Activated T-cell treated with anti-CD3 and anti-CD28 coated beads for 1 hour (primary cell): ENCODE results near the gene DGCR6L.
"Not testable (repeated sequence)": the region's sequence is repeated elsewhere in the genome, so short reads cannot be mapped to it uniquely, and the experiment has no call there.

Source experiments
- DNase-seq: peaks from one replicate; pipeline ENCODE4 v3.0.0-alpha.2; 2020; ENCODE audit warnings: low read depth

Gene DGCR6L

DNA sequence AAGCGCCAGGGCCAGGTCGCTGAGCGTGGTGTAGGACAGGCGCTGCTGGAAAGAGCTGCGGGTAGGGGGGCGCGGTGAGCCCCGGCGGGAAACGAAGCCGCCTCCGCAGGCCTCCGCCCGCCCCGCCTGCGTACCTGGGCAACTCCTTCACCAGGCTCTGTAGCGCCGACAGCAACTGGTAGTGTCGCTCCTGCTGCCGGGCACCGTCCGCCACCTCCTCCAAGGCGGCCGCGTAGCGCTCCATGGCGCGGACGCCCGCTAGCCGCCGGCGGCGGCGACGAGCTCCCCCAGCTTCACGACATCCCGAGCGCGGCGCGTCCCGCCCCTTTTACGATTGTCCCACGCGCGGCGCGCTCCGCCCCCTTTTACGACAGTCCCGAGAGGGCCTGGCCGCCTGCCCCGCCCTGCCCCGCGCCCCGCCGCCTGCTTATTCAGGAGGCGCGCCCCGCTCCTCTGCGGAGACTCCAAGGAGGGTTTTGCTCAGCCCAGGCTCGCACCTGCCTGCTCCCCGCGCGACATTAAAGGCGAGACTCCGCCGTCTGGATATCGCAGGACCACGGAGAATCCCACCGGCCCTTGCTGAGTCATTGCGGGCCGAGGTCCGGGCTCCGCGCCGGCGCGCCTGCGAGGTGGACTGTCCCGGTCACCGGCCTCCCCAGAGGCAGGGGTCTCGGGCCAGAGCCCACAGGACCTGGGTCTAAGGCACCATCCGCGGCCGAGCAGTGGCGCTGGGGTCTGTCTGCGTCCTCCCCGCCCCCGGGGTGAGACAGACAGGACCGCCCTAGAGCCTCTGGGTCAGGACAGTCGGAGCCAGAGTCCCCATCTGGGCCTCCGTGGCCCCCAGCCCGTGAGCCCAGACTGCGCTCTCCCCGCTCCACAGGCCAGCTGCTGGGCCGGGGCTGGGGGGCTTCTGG is at the start of gene DGCR6L:
DGCR6L (minus strand) TSS at position 316 of the 914 bp plus-strand sequence; CDS start at position 244, 72 bp downstream.
- DNase-seq = peak; percentile 99

DNA sequence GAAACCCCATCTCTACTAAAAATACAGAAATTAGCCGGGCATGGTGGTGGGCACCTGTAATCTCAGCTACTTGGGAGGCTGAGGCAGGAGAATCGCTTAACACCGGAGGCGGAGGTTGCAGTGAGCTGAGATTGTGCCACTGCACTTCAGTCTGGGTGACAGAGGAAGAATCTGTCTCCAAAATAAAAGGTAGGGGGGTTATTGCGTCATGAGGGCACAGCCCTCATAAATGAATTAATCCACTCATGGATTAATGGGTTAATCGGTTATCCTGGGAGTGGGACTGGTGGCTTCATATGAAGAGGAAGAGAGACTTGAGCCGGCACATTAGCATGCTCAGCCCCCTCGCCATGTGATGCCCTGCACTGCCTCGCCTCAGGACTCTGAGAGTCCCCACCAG is 49.0 kb upstream of the DGCR6L start:
- not testable (repeated sequence) for DNase-seq

DNA sequence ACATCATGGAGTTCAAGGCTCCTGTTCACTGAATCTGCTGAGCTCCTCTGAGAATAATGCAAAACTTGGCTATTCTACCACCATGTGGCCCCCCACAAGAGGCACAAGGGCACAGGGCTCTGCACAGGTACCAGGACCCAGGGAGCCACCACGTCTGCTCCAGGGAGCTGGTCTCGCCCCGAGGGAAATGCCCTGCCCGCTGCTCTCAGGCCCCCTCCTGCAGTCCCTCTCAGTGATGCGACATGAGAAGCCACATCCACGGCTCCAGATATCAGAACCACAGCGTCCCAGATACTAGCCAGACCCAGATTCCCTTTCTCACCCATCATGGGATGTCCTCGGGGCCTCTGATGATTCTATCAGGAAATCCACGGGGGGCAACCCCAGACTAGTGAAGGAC is 47.0 kb upstream of the DGCR6L start:
- not testable (repeated sequence) for DNase-seq

DNA sequence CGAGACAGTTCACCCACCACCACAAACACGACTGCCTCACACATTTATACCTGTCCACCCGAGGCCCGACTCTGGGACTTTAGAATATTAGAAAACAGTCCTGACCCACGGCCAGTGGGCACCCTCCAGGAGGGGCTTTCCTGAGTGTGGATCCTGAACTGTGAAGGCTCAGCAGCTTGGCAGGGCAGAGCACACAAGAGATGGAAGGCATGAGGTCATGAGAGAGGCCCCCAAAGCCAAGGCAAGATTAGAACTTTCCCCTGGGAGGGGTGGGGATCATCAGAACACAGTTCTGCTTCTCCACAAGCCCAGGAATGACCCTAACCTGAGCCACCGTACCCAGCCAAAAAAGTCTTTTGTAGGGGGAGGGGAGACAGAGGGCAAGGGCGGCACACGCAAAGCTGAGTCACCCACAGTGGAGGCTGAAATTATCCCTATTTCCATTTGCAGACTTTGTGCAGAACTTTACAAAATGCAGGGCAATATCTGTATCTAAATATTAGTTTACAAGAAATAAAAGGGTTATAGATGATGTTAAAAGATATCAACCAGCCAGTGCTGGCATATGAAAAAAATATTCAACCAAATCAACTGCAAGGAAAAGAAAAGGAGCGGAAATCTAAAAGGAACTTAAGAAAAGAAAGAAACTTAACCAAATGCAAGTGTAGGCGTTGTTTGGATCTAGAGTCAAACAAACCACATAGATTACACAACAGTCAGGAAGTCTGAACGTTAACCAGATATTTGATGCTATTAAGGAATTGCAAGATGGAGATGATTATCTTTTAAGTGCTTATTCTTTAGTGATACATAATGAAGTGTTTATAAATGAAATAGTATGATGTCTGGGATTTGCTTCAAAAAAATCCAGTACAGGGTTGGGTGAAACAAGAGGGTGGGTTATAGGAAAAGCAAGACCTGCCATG is 44.7 kb upstream of the DGCR6L start:
- DNase-seq = not testable (repeated sequence)

DNA sequence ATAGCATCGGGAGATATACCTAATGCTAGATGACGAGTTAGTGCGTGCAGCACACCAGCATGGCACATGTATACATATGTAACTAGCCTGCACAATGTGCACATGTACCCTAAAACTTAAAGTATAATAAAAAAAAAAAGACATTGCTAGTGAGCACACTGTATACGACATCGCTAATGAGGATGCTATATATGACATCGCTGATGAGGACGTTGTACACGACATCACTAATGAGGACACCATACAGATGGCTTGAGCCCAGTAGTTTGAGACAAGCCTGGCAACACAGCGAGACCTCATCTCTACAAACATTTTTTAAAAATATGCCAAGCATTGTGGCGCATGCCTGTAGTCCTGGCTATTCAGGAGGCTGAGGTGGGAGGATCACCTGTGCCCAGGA is 42.5 kb upstream of the DGCR6L start:
- not testable (repeated sequence) for DNase-seq

DNA sequence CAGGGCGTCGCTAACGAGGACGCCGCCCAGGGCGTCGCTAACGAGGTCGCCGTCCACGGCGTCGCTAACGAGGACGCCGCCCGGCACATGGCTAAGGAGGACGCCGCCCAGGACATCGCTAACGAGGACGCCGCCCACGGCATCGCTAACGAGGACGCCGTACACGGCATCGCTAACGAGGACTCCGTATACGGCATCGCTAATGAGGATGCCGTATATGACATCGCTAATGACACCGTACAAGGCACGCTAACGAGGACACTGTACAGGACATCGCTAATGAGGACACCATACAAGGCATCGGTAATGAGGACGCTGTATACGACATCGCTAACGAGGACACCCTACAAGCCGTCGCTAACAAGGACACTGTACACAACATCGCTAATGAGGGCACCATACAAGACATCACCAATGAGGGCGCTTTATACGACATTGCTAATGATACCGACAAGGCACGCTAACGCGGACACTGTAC is 41.9 kb upstream of the DGCR6L start:
- not testable (repeated sequence) for DNase-seq

DNA sequence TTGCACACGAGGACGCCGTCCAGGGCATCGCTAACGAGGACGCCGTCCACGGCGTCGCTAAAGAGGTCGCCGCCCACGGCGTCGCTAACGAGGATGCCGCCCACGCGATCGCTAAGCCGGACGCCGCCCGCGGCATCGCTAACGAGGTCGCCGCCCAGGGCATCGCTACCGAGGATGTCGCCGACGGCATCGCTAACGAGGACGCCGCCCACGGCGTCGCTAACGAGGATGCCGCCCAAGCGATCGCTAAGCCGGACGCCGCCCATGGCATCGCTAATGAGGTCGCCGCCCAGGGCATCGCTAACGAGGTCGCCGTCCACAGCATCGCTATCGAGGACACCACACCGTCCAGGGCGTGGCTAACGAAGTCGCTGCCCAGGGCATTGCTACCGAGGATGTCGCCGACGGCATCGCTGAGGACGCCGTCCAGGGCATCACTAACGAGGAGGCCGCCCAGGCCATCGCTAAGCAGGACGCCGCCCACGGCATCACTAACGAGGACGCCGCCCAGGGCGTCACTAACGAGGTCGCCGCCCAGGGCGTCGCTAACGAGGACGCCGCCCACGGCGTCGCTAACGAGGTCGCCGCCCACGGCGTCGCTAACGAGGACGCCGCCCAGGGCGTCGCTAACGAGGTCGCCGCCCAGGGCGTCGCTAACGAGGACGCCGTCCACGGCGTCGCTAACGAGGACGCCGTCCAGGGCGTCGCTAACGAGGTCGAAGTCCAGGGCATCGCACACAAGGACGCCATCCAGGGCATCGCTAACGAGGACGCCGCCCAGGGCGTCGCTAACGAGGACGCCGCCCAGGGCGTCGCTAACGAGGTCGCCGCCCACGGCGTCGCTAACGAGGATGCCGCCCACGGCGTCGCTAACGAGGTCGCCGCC is 41.2 kb upstream of the DGCR6L start:
- DNase-seq = not testable (repeated sequence)

DNA sequence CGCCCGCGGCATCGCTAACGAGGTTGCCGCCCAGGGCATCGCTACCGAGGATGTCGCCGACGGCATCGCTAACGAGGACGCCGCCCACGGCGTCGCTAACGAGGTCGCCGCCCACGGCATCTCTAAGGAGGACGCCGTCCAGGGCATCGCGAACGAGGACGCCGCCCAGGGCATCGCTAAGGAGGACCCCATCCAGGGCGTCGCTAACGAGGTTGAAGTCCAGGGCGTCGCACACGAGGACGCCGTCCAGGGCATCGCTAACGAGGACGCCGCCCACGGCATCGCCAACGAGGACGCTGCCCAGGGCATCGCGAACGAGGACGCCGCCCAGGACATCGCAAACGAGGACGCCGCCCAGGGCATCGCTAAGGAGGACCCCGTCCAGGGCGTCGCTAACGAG is 40.4 kb upstream of the DGCR6L start:
- not testable (repeated sequence) for DNase-seq

DNA sequence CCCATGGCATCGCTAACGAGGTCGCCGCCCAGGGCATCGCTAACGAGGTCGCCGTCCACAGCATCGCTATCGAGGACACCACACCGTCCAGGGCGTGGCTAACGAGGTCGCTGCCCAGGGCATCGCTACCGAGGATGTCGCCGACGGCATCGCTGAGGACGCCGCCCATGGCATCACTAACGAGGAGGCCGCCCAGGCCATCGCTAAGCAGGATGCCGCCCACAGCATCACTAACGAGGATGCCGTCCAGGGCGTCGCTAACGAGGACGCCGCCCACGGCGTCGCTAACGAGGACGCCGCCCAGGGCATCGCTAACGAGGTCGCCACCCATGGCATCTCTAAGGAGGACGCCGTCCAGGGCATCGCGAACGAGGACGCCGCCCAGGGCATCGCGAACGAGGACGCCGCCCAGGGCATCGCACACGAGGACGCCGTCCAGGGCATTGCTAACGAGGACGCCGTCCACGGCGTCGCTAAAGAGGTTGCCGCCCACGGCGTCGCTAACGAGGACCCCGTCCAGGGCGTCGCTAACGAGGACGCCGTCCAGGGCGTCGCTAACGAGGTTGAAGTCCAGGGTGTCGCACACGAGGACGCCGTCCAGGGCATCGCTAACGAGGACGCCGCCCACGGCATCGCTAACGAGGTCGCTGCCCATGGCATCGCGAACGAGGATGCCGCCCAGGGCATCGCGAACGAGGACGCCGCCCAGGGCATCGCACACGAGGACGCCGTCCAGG is 38.8 kb upstream of the DGCR6L start:
- DNase-seq = not testable (repeated sequence)

DNA sequence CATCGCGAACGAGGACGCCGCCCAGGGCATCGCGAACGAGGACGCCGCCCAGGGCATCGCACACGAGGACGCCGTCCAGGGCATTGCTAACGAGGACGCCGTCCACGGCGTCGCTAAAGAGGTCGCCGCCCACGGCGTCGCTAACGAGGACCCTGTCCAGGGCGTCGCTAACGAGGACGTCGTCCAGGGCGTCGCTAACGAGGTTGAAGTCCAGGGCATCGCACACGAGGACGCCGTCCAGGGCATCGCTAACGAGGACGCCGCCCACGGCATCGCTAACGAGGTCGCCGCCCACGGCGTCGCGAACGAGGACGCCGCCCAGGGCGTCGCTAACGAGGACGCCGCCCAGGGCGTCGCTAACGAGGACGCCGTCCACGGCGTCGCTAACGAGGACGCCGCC is 38.1 kb upstream of the DGCR6L start:
- DNase-seq = not testable (repeated sequence)

DNA sequence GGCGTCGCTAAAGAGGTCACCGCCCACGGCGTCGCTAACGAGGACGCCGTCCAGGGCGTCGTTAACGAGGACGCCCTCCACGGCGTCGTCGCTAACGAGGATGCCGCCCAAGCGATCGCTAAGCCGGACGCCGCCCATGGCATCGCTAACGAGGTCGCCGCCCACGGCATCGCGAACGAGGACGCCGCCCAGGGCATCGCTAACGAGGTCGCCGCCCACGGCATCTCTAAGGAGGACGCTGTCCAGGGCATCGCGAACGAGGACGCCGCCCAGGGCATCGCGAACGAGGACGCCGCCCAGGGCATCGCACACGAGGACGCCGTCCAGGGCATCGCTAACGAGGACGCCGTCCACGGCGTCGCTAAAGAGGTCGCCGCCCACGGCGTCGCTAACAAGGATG is 37.0 kb upstream of the DGCR6L start:
- DNase-seq = not testable (repeated sequence)

DNA sequence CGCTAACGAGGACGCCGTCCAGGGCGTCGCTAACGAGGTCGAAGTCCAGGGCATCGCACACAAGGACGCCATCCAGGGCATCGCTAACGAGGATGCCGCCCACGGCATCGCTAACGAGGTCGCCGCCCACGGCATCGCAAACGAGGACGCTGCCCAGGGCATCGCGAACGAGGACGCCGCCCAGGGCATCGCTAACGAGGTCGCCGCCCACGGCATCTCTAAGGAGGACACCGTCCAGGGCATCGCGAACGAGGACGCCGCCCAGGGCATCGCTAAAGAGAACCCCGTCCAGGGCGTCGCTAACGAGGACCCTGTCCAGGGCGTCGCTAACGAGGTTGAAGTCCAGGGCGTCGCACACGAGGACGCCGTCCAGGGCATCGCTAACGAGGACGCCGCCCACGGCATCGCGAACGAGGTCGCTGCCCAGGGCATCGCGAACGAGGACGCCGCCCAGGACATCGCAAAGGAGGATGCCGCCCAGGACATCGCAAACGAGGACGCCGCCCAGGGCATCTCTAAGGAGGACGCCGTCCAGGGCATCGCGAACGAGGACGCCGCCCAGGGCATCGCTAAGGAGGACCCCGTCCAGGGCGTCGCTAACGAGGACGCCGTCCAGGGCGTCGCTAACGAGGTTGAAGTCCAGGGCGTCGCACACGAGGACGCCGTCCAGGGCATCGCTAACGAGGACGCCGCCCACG is 36.2 kb upstream of the DGCR6L start:
- DNase-seq = not testable (repeated sequence)

DNA sequence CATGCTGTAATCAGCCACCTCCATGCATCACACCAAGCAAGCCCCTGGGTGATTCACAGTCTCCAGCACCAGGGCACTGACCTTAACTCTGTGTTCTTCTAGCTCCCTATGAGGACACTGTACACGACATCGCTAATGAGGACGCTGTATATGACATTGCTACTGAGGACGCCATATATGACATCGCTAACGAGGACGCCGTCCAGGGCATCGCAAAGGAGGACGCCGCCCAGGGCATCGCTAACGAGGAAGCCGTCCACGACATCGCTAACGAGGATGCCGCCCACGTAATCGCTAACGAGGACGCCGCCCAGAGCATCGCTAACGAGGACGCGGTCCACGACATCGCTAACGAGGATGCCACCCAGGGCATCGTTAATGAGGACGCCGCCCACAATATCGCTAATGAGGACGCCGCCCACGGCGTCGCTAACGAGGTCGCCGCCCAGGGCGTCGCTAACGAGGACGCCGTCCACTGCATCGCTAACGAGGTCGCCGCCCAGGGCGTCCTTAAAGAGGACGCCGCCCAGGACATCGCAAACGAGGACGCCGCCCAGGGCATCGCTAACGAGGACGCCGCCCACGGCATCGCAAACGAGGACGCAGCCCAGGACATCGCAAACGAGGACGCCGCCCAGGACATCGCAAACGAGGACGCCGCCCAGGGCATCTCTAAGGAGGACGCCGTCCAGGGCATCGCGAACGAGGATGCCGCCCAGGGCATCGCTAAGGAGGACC is 34.5 kb upstream of the DGCR6L start:
- no peak for DNase-seq

DNA sequence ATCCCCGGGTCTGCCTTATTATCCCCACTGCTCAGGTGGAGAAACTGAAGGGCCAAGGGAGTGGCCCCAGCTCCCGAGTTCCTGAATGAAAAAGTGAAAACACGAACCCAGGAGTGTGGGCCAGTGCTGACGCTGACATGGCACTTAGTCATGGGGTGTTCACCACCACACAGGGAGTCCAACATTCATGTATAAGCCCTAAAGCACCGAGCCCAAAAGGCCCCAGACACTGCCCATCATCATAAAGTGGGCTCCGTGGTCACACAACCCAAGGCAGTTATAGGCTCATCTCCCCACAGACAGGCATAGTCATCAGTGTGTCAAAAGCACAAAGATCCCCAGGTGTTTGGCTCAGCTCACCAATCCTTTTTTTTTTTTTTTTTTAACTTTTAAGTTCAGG is 32.7 kb upstream of the DGCR6L start:
- not testable (repeated sequence) for DNase-seq

DNA sequence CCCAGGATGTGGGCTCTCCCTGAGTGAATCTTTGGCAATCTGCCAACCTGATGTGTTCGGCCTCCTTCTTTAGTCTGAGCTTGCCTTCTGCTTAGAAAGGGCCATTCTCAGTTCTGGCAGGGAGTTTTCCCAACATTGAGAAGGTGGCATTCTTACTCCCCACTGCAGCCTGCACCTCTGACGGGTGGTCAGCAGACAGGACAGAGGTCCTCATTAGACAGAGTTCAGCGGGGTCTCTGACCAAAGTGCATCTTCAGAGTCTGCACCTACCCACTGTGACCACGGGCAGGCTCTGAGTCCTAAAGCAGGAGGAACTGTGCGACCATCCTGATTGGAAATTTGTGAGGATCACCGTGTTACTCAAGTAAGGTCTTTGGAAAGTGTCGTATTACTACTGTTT is 26.7 kb upstream of the DGCR6L start:
- not testable (repeated sequence) for DNase-seq

DNA sequence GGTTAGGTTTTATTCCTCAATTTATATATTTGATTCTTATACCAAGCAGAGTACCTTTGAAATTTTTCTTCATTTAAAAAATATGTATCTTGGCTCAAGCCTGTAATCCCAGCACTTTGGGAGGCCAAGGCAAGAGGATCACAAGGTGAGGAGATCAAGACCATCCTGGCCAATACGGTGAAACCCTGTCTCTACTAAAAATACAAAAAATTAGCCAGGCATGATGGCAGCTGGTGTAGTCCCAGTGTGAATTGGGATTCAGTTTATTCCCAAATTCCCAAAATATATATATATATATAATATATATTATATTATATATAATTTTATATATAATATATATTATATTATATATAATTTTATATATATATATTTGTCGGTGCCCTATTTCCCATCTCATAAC is 18.4 kb upstream of the DGCR6L start:
- DNase-seq = not testable (repeated sequence)

DNA sequence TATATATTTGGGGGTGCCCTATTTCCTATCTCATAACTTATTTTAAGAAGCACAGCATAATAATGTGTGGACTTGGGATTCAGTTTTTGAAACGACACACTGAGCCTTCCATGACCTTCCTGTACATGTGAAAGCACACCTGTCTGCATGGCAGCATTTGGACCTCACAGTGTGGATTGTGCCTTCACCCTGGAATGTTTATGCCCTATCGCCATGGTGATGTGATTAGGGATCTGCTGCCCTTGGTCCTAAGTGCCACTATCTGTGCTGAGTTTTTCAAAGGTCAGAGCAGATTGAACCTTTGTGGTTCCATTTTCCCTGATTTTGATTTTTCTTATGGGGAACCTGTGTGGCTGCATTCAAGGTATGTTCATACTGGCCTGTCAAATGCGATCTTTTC is 17.9 kb upstream of the DGCR6L start:
- DNase-seq = not testable (repeated sequence)

DNA sequence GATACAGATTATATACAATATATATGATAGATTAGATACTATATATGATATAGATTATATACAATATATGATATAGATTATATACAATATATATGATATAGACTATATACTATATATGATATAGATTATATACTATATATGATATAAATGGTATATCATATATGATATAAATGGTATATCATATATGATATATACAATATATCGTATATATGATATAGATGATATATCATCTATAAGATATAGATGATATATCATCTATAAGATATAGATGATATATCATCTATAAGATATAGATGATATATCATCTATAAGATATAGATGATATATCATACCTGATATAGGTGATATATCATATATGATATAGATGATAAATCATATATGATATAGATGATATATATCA is 16.7 kb upstream of the DGCR6L start:
- not testable (repeated sequence) for DNase-seq

DNA sequence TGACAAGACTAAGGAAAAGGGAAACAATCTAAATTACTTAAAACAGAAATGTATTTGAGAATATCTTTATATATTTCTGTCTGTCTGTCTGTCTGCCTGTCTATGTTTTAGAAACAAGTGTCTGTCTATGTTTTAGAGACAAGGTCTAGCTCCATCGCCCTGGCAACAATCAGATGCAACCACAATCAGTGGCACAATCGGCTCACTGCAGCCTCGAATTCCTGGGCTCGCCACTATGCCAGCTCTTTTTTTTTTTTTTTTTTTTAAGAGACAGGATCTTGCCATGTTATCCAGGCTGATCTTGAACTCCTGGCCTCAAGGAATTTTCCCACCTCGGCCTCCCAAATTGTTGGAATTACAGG is 8.7 kb upstream of the DGCR6L start:
- not testable (repeated sequence) for DNase-seq
